ENCODE measurements around the gene SLTM. TPM values are rescaled to one million over a fixed set of nuclear protein-coding genes. Genes with fewer than 3 reads are reported as not detected.
"Not testable (repeated sequence)": the region's sequence is repeated elsewhere in the genome, so short reads cannot be mapped to it uniquely, and the experiment has no call there.

The SLTM gene
- total RNA-seq, 4 donors from 2014 or later, result 65.0 to 115 (median 92.5) TPM

DNA sequence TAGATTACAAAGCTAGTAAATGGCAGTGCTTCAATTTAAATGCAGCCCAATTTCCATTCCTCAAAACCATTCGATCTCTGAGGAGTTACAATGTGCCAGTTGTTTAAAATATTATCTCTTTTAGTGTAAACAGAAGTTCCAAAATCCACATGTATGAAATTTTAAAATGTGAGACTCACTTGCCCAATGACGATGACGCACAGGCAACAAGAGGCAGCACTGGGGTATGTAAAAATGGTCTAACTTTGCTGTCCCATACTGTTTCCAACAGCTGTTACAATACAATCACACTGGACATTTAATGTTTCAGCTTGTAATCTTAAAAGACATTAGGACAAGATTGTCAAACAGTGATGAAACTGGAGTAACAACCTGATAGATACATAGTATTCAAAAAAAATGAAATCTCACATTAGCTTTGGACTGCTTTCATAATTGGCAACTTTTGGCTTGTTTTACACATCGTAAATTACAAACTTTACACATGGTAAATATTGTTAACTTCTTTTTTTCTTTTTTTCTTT is 12.2 kb downstream of the SLTM start:
- DNase-seq, result no peak
- Histone ChIP-seq H3K9me3 (no peaks in the 10 kb centered on the region), H3K4me1 (peaks cover 9 to 61% (median 23%) of the 10 kb centered on the region in 3 donors), H3K27me3 (no peaks in the 10 kb centered on the region), H3K36me3 (peaks cover 0 to 56% (median 4%) of the 10 kb centered on the region in 3 donors), H3K27ac (no peak overlapping the region), H3K4me3 (no peak overlapping the region)
- TF ChIP-seq POLR2A (IDR thresholded peaks at IDR 0.05), result no peak
- TF ChIP-seq, protein P1, sequence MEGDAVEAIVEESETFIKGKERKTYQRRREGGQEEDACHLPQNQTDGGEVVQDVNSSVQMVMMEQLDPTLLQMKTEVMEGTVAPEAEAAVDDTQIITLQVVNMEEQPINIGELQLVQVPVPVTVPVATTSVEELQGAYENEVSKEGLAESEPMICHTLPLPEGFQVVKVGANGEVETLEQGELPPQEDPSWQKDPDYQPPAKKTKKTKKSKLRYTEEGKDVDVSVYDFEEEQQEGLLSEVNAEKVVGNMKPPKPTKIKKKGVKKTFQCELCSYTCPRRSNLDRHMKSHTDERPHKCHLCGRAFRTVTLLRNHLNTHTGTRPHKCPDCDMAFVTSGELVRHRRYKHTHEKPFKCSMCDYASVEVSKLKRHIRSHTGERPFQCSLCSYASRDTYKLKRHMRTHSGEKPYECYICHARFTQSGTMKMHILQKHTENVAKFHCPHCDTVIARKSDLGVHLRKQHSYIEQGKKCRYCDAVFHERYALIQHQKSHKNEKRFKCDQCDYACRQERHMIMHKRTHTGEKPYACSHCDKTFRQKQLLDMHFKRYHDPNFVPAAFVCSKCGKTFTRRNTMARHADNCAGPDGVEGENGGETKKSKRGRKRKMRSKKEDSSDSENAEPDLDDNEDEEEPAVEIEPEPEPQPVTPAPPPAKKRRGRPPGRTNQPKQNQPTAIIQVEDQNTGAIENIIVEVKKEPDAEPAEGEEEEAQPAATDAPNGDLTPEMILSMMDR (IDR thresholded peaks at IDR 0.05), result no peak
- intact Hi-C loops (cut with DNase I), result no loop called here
- 82 to 87% methylated on average over 4 of the region's 4 CpGs for WGBS, 2 donors

DNA sequence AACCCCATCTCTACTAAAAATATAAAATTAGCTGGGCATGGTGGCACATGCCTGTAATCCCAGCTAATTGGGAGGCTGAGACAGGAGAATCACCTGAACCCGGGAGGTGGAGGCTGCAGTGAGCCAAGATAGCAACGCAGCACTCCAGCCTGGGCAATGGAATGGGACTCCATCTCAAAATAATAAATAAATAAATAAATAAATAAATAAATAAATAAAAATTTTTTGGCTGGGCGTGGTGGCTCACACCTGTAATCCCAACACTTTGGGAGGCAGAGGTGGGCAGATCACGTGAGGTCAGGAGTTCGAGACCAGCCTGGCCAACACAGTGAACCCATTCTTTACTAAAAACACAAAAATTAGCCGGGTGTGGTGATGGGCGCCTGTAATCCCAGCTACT is 13.0 kb downstream of the SLTM start:
- Histone ChIP-seq H3K36me3 (peaks cover 0 to 60% (median 4%) of the 10 kb centered on the region in 3 donors), H3K4me1 (peaks cover 9 to 53% (median 22%) of the 10 kb centered on the region in 3 donors)
- H3K27me3 ChIP-seq; DNase-seq; intact Hi-C loops (cut with DNase I); H3K27ac ChIP-seq; H3K9me3 ChIP-seq; H3K4me3 ChIP-seq: not testable (repeated sequence)
- WGBS, 2 donors, result 92 to 98% methylated on average over 7 of the region's 7 CpGs

DNA sequence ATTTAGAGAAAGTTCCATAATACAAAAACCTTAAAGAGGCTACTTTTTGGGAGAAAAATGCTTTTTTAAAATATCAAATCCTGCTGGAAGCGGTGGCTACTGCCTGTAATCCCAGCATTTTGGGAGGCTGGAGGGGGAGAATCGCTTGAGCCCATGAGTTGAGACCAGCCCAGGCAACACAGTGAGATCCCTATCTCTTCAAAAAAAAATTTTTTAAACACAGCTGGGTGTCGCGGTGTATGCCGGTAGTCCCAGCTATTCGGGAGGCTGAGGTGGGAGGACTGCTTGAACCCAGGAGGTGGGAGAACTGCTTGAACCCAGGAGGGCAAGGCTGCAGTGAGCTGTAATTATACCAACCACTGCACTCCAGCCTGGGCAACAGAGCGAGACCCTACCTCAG is 14.2 kb downstream of the SLTM start:
- Histone ChIP-seq H3K4me1 (peaks cover 0 to 41% (median 10%) of the 10 kb centered on the region in 3 donors), H3K9me3 (no peaks in the 10 kb centered on the region), H3K36me3 (peaks cover 2 to 72% (median 4%) of the 10 kb centered on the region in 3 donors), H3K27ac (no peak overlapping the region), H3K27me3 (no peaks in the 10 kb centered on the region), H3K4me3 (no peak overlapping the region)
- 97 to 100% methylated on average over 2 to 7 of the region's 7 CpGs for WGBS, 2 donors
- DNase-seq, result no peak
- intact Hi-C loops (cut with DNase I), result no loop called here
- TF ChIP-seq, protein P1 (IDR thresholded peaks at IDR 0.05), result no peak
- TF ChIP-seq POLR2A (IDR thresholded peaks at IDR 0.05), result no peak

DNA sequence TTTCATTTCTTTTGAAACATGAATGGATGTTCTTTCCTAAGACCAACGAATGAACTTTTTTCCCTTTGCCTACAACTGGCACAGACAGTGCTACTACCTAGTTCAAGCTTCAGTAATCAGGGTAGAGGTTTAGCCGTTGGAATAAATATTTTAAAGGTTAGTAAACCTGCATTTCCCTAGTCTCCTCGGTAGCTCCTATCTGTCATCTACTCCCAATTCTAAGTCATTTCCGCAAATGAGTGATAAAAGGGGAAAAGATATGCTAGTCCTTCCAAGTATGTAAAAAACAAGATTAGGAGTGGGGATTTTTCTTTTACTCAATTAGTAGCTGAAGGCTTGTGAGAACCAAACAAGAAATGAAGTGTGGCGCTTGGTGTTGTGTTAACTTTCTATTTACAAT is 15.2 kb downstream of the SLTM start:
- Histone ChIP-seq H3K4me1 (peaks cover 0 to 31% (median under 1%) of the 10 kb centered on the region in 3 donors), H3K27me3 (no peaks in the 10 kb centered on the region), H3K27ac (no peak overlapping the region), H3K9me3 (no peaks in the 10 kb centered on the region), H3K36me3 (peaks cover 4 to 80% (median 5%) of the 10 kb centered on the region in 3 donors), H3K4me3 (no peak overlapping the region)
- no peak for TF ChIP-seq POLR2A (IDR thresholded peaks at IDR 0.05)
- TF ChIP-seq, protein P1 (IDR thresholded peaks at IDR 0.05), result no peak
- WGBS, 2 donors, result 68 to 70% methylated on average over 5 of the region's 5 CpGs
- intact Hi-C loops (cut with DNase I), result no loop called here
- no peak for DNase-seq

DNA sequence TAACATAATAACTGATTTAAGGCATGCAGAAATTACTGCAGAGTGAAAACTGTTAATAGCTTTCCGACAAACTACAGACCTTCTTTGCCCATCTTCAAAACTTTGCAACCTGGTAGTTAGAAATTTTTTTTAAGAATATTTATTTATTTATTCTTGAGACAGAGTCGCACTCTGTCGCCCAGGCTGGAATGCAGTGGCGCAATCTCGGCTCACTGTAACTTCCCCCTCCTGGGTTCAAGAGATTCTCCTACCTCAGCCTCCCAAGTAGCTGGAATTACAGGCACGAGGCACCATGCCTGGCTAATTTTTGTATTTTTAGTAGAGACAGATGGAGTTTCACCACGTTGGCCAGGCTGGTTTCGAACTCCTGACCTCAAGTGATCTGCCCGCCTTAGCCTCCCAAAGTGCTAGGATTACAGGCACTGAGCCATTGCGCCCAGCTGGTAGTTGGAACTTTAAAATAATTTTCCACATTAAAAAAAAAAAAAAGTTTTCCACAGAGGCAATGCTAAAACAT is 15.8 kb downstream of the SLTM start:
- WGBS, 2 donors, result 92 to 93% methylated on average over 5 to 10 of the region's 10 CpGs
- H3K36me3 ChIP-seq, result peaks cover 4 to 80% (median 5%) of the 10 kb centered on the region in 3 donors
- H3K4me3 ChIP-seq; intact Hi-C loops (cut with DNase I); H3K9me3 ChIP-seq; H3K27me3 ChIP-seq; DNase-seq; H3K27ac ChIP-seq: not testable (repeated sequence)
- H3K4me1 ChIP-seq, result peaks cover 0 to 25% (median 0%) of the 10 kb centered on the region in 3 donors

DNA sequence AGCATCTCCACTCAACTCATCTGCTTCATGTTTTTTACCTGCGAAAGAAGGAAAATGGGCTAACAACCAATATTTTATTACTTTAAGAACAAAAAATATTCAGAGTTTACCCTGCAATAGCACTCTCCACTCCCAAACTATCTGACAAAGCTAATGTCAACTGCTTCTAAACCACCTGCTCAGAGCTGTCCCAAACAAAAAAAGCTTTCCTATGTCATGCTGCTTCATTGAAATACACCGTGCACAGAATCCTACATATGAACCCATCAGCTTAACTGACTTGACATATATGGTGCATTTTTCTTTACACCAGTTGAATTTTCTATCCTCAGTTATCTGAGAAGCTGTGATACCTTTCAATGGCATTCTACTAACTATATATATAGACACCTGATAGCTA is 16.5 kb downstream of the SLTM start:
- Histone ChIP-seq H3K4me1 (peaks cover 0 to 24% (median 0%) of the 10 kb centered on the region in 3 donors), H3K4me3 (no peak overlapping the region), H3K9me3 (no peaks in the 10 kb centered on the region), H3K27me3 (no peaks in the 10 kb centered on the region), H3K36me3 (peaks cover 4 to 86% (median 5%) of the 10 kb centered on the region in 3 donors), H3K27ac (no peak overlapping the region)
- WGBS, 2 donors, result 92 to 98% methylated on average over 2 of the region's 2 CpGs
- intact Hi-C loops (cut with DNase I), result no loop called here
- no peak for DNase-seq
- TF ChIP-seq, protein P1 (IDR thresholded peaks at IDR 0.05), result no peak
